ENCODE data around the gene MTHFR. TPM values are rescaled to one million over a fixed set of nuclear protein-coding genes. Genes with fewer than 3 reads are reported as not detected.

Gene MTHFR
- total RNA-seq, 1 experiment from 2014 or later = 22.2 TPM

DNA sequence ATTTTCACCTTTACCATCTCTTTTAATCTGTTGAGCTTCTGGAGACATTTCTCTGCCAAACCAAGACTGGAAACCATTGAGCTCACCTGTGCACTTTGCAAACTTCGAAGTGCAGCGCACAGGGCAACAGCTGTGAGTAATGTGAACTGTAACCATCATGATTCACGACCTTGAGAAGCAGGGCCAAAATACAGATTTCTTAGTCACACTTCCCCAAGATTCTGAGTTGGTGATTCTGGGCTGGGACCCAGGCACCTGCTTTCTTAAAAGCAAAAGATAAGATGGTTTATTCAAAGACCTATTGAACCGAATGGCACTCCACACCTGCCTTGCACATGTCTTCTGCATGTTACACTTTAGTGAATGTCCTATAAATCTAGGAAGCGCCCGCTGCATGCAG is 59.7 kb downstream of the MTHFR start:
- Histone ChIP-seq H3K9me3 (ENCODE audit: insufficient read depth, low read depth) (no peaks in the 10 kb centered on the region), H3F3A (ENCODE audit: insufficient read depth, low read depth) (no peaks in the 10 kb centered on the region), H3K36me3 (ENCODE audit: low read depth) (no peaks in the 10 kb centered on the region), H3K9me2 (ENCODE audit: insufficient read depth) (no peaks in the 10 kb centered on the region), H3K79me2 (ENCODE audit: low read depth) (no peaks in the 10 kb centered on the region), H4K20me1 (ENCODE audit: insufficient read depth) (no peaks in the 10 kb centered on the region), H3K4me3 (no peak overlapping the region), H3K4me2 (no peak overlapping the region), H3K4me1 (replicated peaks; ENCODE audit: insufficient read depth) (no peaks in the 10 kb centered on the region), H2AFZ (no peak overlapping the region), H3K27ac (no peak overlapping the region), H3K27me3 (ENCODE audit: insufficient read depth, low read depth) (no peaks in the 10 kb centered on the region)
- no TSS peak for BruUV-seq (replicated peaks)
- POLR2A ChIA-PET (ENCODE audit: unreplicated experiment) = no interaction called here
- intact Hi-C loops (cut with micrococcal nuclease; ENCODE audit: unreplicated experiment) = no loop called here
- CTCF ChIA-PET = no interaction called here
- TF ChIP-seq, protein P1, sequence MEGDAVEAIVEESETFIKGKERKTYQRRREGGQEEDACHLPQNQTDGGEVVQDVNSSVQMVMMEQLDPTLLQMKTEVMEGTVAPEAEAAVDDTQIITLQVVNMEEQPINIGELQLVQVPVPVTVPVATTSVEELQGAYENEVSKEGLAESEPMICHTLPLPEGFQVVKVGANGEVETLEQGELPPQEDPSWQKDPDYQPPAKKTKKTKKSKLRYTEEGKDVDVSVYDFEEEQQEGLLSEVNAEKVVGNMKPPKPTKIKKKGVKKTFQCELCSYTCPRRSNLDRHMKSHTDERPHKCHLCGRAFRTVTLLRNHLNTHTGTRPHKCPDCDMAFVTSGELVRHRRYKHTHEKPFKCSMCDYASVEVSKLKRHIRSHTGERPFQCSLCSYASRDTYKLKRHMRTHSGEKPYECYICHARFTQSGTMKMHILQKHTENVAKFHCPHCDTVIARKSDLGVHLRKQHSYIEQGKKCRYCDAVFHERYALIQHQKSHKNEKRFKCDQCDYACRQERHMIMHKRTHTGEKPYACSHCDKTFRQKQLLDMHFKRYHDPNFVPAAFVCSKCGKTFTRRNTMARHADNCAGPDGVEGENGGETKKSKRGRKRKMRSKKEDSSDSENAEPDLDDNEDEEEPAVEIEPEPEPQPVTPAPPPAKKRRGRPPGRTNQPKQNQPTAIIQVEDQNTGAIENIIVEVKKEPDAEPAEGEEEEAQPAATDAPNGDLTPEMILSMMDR (conservative IDR thresholded peaks at IDR 0.05) = no peak
- TF ChIP-seq EZH2 (IDR thresholded peaks at IDR 0.05; ENCODE audit: low read depth) = no peak
- no peak for DNase-seq

DNA sequence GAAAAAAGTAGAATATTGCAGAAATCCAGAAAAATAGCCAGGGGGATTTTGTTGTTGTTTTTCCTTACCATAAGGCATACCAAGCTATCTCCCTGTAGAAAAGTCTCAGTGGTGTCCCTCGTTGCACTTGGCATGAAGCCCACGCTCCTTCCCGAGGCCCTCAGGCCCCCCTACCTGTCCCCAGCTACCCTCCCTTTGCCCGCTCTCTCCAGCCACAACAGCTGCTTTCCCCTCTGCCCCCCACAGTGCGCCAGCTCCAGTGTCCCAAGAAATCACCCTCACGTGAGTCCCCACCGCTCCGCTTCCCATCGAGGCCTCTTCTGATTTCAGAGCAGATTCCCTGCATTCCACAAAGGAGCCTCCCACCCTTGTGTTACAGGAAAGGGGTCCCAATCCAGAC is 61.5 kb downstream of the MTHFR start:
- POLR2A ChIA-PET (ENCODE audit: unreplicated experiment) = interaction anchor here (0.6 to 0.7 kb wide), 2 partner anchors 8 to 10 kb away, joined by 4 read pairs; no protein-coding TSS in a partner anchor
- intact Hi-C loops (cut with micrococcal nuclease; ENCODE audit: unreplicated experiment) = no loop called here

DNA sequence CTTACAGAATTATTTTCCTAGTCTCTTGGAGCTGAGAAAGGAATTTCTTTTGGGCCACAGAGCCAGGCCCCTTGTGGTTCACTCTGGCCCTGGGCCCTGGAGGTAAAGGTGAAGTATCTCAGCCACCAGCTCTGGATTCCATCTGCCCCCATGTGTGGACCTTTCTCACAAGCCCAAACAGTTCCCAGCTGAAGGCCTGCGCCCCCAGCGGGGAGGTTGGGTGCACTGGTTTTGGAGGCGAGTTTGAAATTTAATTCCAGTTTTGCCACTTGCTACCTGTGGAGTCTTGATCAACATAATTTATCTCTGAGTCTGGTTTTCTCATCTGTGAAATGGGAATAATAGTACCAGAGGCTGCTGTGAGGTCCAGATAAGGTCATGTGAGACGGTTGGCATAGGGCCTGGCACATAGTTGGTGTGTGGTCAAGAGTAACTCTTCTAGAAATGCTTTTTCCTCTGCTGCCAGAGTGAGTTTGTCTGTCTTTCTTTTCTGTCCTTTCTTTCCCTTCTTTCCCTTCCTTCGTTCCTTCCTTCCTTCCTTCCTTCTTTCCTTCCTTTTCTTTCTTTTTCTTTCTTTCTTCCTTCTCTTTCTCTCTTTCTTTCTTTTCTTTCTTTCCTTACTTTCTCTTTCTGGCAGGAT is 63.7 kb downstream of the MTHFR start:
- BruUV-seq (replicated peaks) = no TSS peak
- peaks cover 14% of the 10 kb centered on the region for H3K79me2 ChIP-seq (ENCODE audit: low read depth)

More for the DNA sequence above, 61.5 kb downstream of the MTHFR start:
- TF ChIP-seq, protein P1 (conservative IDR thresholded peaks at IDR 0.05) = no peak
- TF ChIP-seq EZH2 (IDR thresholded peaks at IDR 0.05; ENCODE audit: low read depth) = no peak
- DNase-seq = no peak
- CTCF ChIA-PET = no interaction called here
- H3K4me1 ChIP-seq (replicated peaks; ENCODE audit: insufficient read depth) = no peaks in the 10 kb centered on the region
- H3K9me3 ChIP-seq (ENCODE audit: insufficient read depth, low read depth) = no peaks in the 10 kb centered on the region
- BruUV-seq (replicated peaks) = no TSS peak
- H3K9me2 ChIP-seq (ENCODE audit: insufficient read depth) = no peaks in the 10 kb centered on the region
- H3K27me3 ChIP-seq (ENCODE audit: insufficient read depth, low read depth) = no peaks in the 10 kb centered on the region
- no peak overlapping the region for H3K27ac ChIP-seq
- H3K79me2 ChIP-seq (ENCODE audit: low read depth) = no peaks in the 10 kb centered on the region
- no peaks in the 10 kb centered on the region for H3K36me3 ChIP-seq (ENCODE audit: low read depth)
- no peak overlapping the region for H2AFZ ChIP-seq
- H3K4me2 ChIP-seq = no peak overlapping the region
- no peaks in the 10 kb centered on the region for H3F3A ChIP-seq (ENCODE audit: insufficient read depth, low read depth)
- H3K4me3 ChIP-seq = no peak overlapping the region
- H4K20me1 ChIP-seq (ENCODE audit: insufficient read depth) = no peaks in the 10 kb centered on the region

More for the DNA sequence above, 63.7 kb downstream of the MTHFR start:
- no peaks in the 10 kb centered on the region for H3K27me3 ChIP-seq (ENCODE audit: insufficient read depth, low read depth)
- no peak overlapping the region for H3K4me2 ChIP-seq
- CTCF ChIA-PET = no interaction called here
- no peak overlapping the region for H2AFZ ChIP-seq
- no peak for TF ChIP-seq EZH2 (IDR thresholded peaks at IDR 0.05; ENCODE audit: low read depth)
- intact Hi-C loops (cut with micrococcal nuclease; ENCODE audit: unreplicated experiment) = no loop called here
- H3K27ac ChIP-seq = no peak overlapping the region
- H3K9me3 ChIP-seq (ENCODE audit: insufficient read depth, low read depth) = no peaks in the 10 kb centered on the region
- no peaks in the 10 kb centered on the region for H3K9me2 ChIP-seq (ENCODE audit: insufficient read depth)
- POLR2A ChIA-PET (ENCODE audit: unreplicated experiment) = interaction anchor here (0.6 kb wide), 1 partner anchor 17 kb away, joined by 3 read pairs; no protein-coding TSS in a partner anchor
- H3F3A ChIP-seq (ENCODE audit: insufficient read depth, low read depth) = peaks cover 7% of the 10 kb centered on the region; the same call in 1 of the 2 replicates
- H3K36me3 ChIP-seq (ENCODE audit: low read depth) = no peaks in the 10 kb centered on the region
- DNase-seq = no peak
- no peaks in the 10 kb centered on the region for H4K20me1 ChIP-seq (ENCODE audit: insufficient read depth)
- no peak overlapping the region for H3K4me3 ChIP-seq
- peaks cover 9% of the 10 kb centered on the region for H3K4me1 ChIP-seq (replicated peaks; ENCODE audit: insufficient read depth)

Data from PC-9 (cell line).